ENCODE data around the gene C3orf33. TPM values are rescaled to one million over a fixed set of nuclear protein-coding genes. Genes with fewer than 3 reads are reported as not detected.

C3orf33 gene
- total and polyA plus RNA-seq, 4 donors: 1.2 to 2.4 (median 1.7) TPM

GRCh38 chr3:155748611-155749365 is 57.3 kb downstream of the C3orf33 start (continued):
- no peak for TF ChIP-seq TAF1 (conservative IDR thresholded peaks at IDR 0.05)

- no peak for DNase-seq (ENCODE audit: low spot score)
- TF ChIP-seq JUND (IDR thresholded peaks at IDR 0.05) (no peak), FOXA2 (IDR thresholded peaks at IDR 0.05) (no peak), GABPA (IDR thresholded peaks at IDR 0.05 in 1 of 2, conservative IDR thresholded peaks at IDR 0.05 in 1 of 2) (no peak), FOXA1 (IDR thresholded peaks at IDR 0.05) (no peak), EGR1 (IDR thresholded peaks at IDR 0.05; ENCODE audit: low read depth in 2 of 2) (no peak), ZBTB33 (IDR thresholded peaks at IDR 0.05) (no peak)
- TF ChIP-seq, protein P1, sequence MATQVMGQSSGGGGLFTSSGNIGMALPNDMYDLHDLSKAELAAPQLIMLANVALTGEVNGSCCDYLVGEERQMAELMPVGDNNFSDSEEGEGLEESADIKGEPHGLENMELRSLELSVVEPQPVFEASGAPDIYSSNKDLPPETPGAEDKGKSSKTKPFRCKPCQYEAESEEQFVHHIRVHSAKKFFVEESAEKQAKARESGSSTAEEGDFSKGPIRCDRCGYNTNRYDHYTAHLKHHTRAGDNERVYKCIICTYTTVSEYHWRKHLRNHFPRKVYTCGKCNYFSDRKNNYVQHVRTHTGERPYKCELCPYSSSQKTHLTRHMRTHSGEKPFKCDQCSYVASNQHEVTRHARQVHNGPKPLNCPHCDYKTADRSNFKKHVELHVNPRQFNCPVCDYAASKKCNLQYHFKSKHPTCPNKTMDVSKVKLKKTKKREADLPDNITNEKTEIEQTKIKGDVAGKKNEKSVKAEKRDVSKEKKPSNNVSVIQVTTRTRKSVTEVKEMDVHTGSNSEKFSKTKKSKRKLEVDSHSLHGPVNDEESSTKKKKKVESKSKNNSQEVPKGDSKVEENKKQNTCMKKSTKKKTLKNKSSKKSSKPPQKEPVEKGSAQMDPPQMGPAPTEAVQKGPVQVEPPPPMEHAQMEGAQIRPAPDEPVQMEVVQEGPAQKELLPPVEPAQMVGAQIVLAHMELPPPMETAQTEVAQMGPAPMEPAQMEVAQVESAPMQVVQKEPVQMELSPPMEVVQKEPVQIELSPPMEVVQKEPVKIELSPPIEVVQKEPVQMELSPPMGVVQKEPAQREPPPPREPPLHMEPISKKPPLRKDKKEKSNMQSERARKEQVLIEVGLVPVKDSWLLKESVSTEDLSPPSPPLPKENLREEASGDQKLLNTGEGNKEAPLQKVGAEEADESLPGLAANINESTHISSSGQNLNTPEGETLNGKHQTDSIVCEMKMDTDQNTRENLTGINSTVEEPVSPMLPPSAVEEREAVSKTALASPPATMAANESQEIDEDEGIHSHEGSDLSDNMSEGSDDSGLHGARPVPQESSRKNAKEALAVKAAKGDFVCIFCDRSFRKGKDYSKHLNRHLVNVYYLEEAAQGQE (IDR thresholded peaks at IDR 0.05): no peak
- Histone ChIP-seq H3K36me3 (ENCODE audit: control insufficient read depth in 4 of 4, insufficient read depth in 3 of 4, low read depth in 1 of 4, low read length in 3 of 4) (no peaks in the 10 kb centered on the region), H3K9ac (ENCODE audit: low read depth in 1 of 2, low read length in 2 of 2) (no peak overlapping the region), H3K4me1 (ENCODE audit: control insufficient read depth in 4 of 4, insufficient read depth in 4 of 4, low read length in 3 of 4) (peaks cover 0 to 16% (median 8%) of the 10 kb centered on the region in 4 donors), H3K27ac (ENCODE audit: low read depth in 1 of 2, low read length in 2 of 2) (no peak overlapping the region), H3K27me3 (ENCODE audit: control insufficient read depth in 4 of 4, insufficient read depth in 4 of 4, low read length in 3 of 4) (no peaks in the 10 kb centered on the region), H3K4me3 (ENCODE audit: low read depth in 1 of 3, low read length in 3 of 3) (no peak overlapping the region), H3K9me3 (ENCODE audit: control insufficient read depth in 4 of 4, low read length in 3 of 4) (no peaks in the 10 kb centered on the region)
- WGBS: 94% methylated on average over 3 of the region's 3 CpGs
These were observed 58.2 kb downstream of the C3orf33 start for GRCh38 chr3:155747946-155748290.

- 76% methylated on average over 2 of the region's 2 CpGs for WGBS
- H3K27me3 ChIP-seq (ENCODE audit: control insufficient read depth in 4 of 4, insufficient read depth in 4 of 4, low read length in 3 of 4): no peaks in the 10 kb centered on the region
These were observed 58.7 kb downstream of the C3orf33 start for GRCh38 chr3:155747286-155747945.

More at GRCh38 chr3:155747286-155747945, 58.7 kb downstream of the C3orf33 start:
- H3K9me3 ChIP-seq (ENCODE audit: control insufficient read depth in 4 of 4, low read length in 3 of 4): no peaks in the 10 kb centered on the region
- no peak overlapping the region for H3K27ac ChIP-seq (ENCODE audit: low read depth in 1 of 2, low read length in 2 of 2)
- peaks cover 0 to 16% (median 8%) of the 10 kb centered on the region in 4 donors for H3K4me1 ChIP-seq (ENCODE audit: control insufficient read depth in 4 of 4, insufficient read depth in 4 of 4, low read length in 3 of 4)
- no peak for DNase-seq (ENCODE audit: low spot score)
- H3K9ac ChIP-seq (ENCODE audit: low read depth in 1 of 2, low read length in 2 of 2): no peak overlapping the region
- no peaks in the 10 kb centered on the region for H3K36me3 ChIP-seq (ENCODE audit: control insufficient read depth in 4 of 4, insufficient read depth in 3 of 4, low read depth in 1 of 4, low read length in 3 of 4)
- no peak overlapping the region for H3K4me3 ChIP-seq (ENCODE audit: low read depth in 1 of 3, low read length in 3 of 3)
- TF ChIP-seq FOXA2 (IDR thresholded peaks at IDR 0.05): no peak
- no peak for TF ChIP-seq YY1 (IDR thresholded peaks at IDR 0.05)
- TF ChIP-seq NR2F2 (IDR thresholded peaks at IDR 0.05): no peak
- TF ChIP-seq JUND (IDR thresholded peaks at IDR 0.05): no peak
- TF ChIP-seq HNF4G (IDR thresholded peaks at IDR 0.05): no peak
- TF ChIP-seq HNF4A (conservative IDR thresholded peaks at IDR 0.05): no peak
- TF ChIP-seq, protein P2, sequence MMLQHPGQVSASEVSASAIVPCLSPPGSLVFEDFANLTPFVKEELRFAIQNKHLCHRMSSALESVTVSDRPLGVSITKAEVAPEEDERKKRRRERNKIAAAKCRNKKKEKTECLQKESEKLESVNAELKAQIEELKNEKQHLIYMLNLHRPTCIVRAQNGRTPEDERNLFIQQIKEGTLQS (IDR thresholded peaks at IDR 0.05): no peak
- TF ChIP-seq, protein P3, sequence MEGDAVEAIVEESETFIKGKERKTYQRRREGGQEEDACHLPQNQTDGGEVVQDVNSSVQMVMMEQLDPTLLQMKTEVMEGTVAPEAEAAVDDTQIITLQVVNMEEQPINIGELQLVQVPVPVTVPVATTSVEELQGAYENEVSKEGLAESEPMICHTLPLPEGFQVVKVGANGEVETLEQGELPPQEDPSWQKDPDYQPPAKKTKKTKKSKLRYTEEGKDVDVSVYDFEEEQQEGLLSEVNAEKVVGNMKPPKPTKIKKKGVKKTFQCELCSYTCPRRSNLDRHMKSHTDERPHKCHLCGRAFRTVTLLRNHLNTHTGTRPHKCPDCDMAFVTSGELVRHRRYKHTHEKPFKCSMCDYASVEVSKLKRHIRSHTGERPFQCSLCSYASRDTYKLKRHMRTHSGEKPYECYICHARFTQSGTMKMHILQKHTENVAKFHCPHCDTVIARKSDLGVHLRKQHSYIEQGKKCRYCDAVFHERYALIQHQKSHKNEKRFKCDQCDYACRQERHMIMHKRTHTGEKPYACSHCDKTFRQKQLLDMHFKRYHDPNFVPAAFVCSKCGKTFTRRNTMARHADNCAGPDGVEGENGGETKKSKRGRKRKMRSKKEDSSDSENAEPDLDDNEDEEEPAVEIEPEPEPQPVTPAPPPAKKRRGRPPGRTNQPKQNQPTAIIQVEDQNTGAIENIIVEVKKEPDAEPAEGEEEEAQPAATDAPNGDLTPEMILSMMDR (IDR thresholded peaks at IDR 0.05; ENCODE audit: low read depth, low read length, missing input control): no peak
- TF ChIP-seq, protein P1 (IDR thresholded peaks at IDR 0.05): no peak

Data from liver (tissue), 9 donors.